Measurements from ENCODE around the gene JAZF1.

Gene JAZF1

DNA sequence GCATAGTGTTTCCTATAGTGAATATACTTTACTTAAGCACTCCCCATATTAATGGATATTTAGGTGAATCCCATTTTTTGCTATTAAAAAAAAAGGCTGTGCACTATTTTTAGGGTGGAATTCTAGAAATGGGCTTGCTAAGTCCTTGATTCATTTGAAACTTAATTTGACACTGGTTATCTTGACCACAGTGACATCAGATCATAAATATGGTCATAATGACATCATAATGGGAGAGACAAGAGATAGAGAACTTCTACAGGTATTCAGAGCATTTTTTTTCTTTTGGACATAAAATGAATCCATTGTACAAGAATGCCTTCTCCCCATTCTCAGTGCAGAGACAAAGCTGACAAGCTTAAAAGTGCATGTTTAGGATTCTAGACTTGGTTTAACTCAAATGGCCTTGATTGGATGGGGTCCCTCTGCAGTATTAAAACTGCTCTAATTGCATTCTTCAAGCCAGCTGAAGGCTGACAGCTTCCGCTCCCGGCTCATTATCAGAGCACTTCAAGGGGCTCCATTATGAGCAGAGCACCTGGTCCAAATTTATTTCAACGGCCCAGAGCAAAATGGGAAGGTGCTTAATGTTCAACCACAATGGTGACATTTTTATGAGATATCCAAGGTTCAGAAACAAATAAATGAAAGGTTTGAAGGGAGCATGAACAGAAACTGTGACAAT, 104.8 kb downstream of the JAZF1 start:
- Histone ChIP-seq H3K9ac (ENCODE audit: insufficient read length, low read depth) (no peak overlapping the region), H3K36me3 (ENCODE audit: insufficient read depth, insufficient read length, low read length) (no peaks in the 10 kb centered on the region), H3K4me1 (ENCODE audit: insufficient read depth, insufficient read length) (no peaks in the 10 kb centered on the region), H3K4me3 (ENCODE audit: insufficient read length, low read depth) (no peak overlapping the region), H3K9me3 (ENCODE audit: insufficient read depth, low read length) (no peaks in the 10 kb centered on the region), H3K27me3 (ENCODE audit: insufficient read depth, insufficient read length) (no peaks in the 10 kb centered on the region)
- TF ChIP-seq YY1 (IDR thresholded peaks at IDR 0.05; ENCODE audit: insufficient read depth, insufficient read length) (no peak), ZNF274 (IDR thresholded peaks at IDR 0.05; ENCODE audit: low read depth, low read length) (no peak), SUZ12 (IDR thresholded peaks at IDR 0.05; ENCODE audit: extremely low read depth, insufficient read depth, insufficient read length) (no peak)
- no peak for DNase-seq (ENCODE audit: low read depth, low spot score)

GRCh38 chr7:28072876-28073514, 107.6 kb downstream of the JAZF1 start:
- TF ChIP-seq SUZ12 (IDR thresholded peaks at IDR 0.05; ENCODE audit: extremely low read depth, insufficient read depth, insufficient read length), result no peak
- no peak for TF ChIP-seq YY1 (IDR thresholded peaks at IDR 0.05; ENCODE audit: insufficient read depth, insufficient read length)
- no peak for TF ChIP-seq ZNF274 (IDR thresholded peaks at IDR 0.05; ENCODE audit: low read depth, low read length)
- no peaks in the 10 kb centered on the region for H3K9me3 ChIP-seq (ENCODE audit: insufficient read depth, low read length)
- H3K36me3 ChIP-seq (ENCODE audit: insufficient read depth, insufficient read length, low read length), result no peaks in the 10 kb centered on the region
- H3K27me3 ChIP-seq (ENCODE audit: insufficient read depth, insufficient read length), result no peaks in the 10 kb centered on the region
- H3K4me3 ChIP-seq (ENCODE audit: insufficient read length, low read depth), result no peak overlapping the region
- no peak for DNase-seq (ENCODE audit: low read depth, low spot score)
- H3K4me1 ChIP-seq (ENCODE audit: insufficient read depth, insufficient read length), result no peaks in the 10 kb centered on the region
- no peak overlapping the region for H3K9ac ChIP-seq (ENCODE audit: insufficient read length, low read depth)

GRCh38 chr7:28071570-28071969, 109.0 kb downstream of the JAZF1 start:
- Histone ChIP-seq H3K4me1 (ENCODE audit: insufficient read depth, insufficient read length) (no peaks in the 10 kb centered on the region), H3K4me3 (ENCODE audit: insufficient read length, low read depth) (no peak overlapping the region), H3K9me3 (ENCODE audit: insufficient read depth, low read length) (no peaks in the 10 kb centered on the region), H3K36me3 (ENCODE audit: insufficient read depth, insufficient read length, low read length) (no peaks in the 10 kb centered on the region), H3K27me3 (ENCODE audit: insufficient read depth, insufficient read length) (no peaks in the 10 kb centered on the region), H3K9ac (ENCODE audit: insufficient read length, low read depth) (no peak overlapping the region)
- no peak for DNase-seq (ENCODE audit: low read depth, low spot score)
- TF ChIP-seq YY1 (IDR thresholded peaks at IDR 0.05; ENCODE audit: insufficient read depth, insufficient read length) (no peak), SUZ12 (IDR thresholded peaks at IDR 0.05; ENCODE audit: extremely low read depth, insufficient read depth, insufficient read length) (no peak), ZNF274 (IDR thresholded peaks at IDR 0.05; ENCODE audit: low read depth, low read length) (no peak)

DNA sequence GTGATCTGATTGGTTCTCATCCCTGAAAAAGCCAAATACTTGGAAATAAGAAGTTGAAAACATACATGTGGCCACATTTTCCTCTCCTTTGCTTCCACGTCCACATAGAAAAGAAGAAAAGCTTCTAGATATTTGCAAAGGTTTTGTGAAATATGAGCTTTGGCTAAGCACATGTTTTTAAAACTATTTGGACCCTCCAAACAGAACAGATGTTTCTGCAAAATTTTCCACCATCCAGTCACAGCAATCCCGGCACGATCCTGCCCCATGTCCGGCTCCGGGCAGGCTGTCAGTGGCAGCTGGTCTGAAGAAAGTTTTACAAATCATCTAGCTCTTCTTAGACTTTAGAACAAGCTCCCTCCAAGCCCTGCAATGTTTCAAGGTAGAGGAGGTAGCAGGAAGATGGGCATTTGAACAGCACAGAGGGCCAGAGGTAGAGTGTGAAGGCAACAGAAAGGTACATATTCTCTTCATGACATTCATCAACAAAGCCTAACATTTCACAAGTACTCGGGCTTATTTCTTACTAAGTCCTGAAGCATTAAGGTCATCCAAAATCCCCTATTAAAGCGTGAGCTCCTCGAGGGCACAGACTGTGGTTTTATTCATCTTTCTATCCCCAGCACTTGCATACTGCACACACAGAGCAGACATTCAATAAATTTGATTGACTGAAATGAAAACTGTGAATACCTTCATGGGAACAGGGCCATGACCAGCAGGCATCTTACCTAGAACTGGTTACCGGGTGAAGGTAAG, 110.1 kb downstream of the JAZF1 start:
- Histone ChIP-seq H3K9me3 (ENCODE audit: insufficient read depth, low read length) (no peaks in the 10 kb centered on the region), H3K9ac (ENCODE audit: insufficient read length, low read depth) (no peak overlapping the region), H3K36me3 (ENCODE audit: insufficient read depth, insufficient read length, low read length) (no peaks in the 10 kb centered on the region), H3K27me3 (ENCODE audit: insufficient read depth, insufficient read length) (no peaks in the 10 kb centered on the region), H3K4me3 (ENCODE audit: insufficient read length, low read depth) (no peak overlapping the region), H3K4me1 (ENCODE audit: insufficient read depth, insufficient read length) (no peaks in the 10 kb centered on the region)
- TF ChIP-seq SUZ12 (IDR thresholded peaks at IDR 0.05; ENCODE audit: extremely low read depth, insufficient read depth, insufficient read length) (no peak), ZNF274 (IDR thresholded peaks at IDR 0.05; ENCODE audit: low read depth, low read length) (no peak), YY1 (IDR thresholded peaks at IDR 0.05; ENCODE audit: insufficient read depth, insufficient read length) (no peak)
- no peak for DNase-seq (ENCODE audit: low read depth, low spot score)

- no peak for DNase-seq (ENCODE audit: low read depth, low spot score)
- TF ChIP-seq ZNF274 (IDR thresholded peaks at IDR 0.05; ENCODE audit: low read depth, low read length) (no peak), SUZ12 (IDR thresholded peaks at IDR 0.05; ENCODE audit: extremely low read depth, insufficient read depth, insufficient read length) (no peak)
- H3K4me3 ChIP-seq (ENCODE audit: insufficient read length, low read depth), result no peak overlapping the region
- no peaks in the 10 kb centered on the region for H3K9me3 ChIP-seq (ENCODE audit: insufficient read depth, low read length)
- H3K27me3 ChIP-seq (ENCODE audit: insufficient read depth, insufficient read length), result no peaks in the 10 kb centered on the region
- no peaks in the 10 kb centered on the region for H3K4me1 ChIP-seq (ENCODE audit: insufficient read depth, insufficient read length)
- H3K9ac ChIP-seq (ENCODE audit: insufficient read length, low read depth), result no peak overlapping the region
- H3K36me3 ChIP-seq (ENCODE audit: insufficient read depth, insufficient read length, low read length), result no peaks in the 10 kb centered on the region
These were observed 110.8 kb downstream of the JAZF1 start for GRCh38 chr7:28069807-28070206.

- no peaks in the 10 kb centered on the region for H3K27me3 ChIP-seq (ENCODE audit: insufficient read depth, insufficient read length)
- DNase-seq (ENCODE audit: low read depth, low spot score), result no peak
- no peaks in the 10 kb centered on the region for H3K4me1 ChIP-seq (ENCODE audit: insufficient read depth, insufficient read length)
- no peak overlapping the region for H3K4me3 ChIP-seq (ENCODE audit: insufficient read length, low read depth)
- no peak overlapping the region for H3K9ac ChIP-seq (ENCODE audit: insufficient read length, low read depth)
- H3K9me3 ChIP-seq (ENCODE audit: insufficient read depth, low read length), result no peaks in the 10 kb centered on the region
- no peaks in the 10 kb centered on the region for H3K36me3 ChIP-seq (ENCODE audit: insufficient read depth, insufficient read length, low read length)
- TF ChIP-seq SUZ12 (IDR thresholded peaks at IDR 0.05; ENCODE audit: extremely low read depth, insufficient read depth, insufficient read length), result no peak
- TF ChIP-seq YY1 (IDR thresholded peaks at IDR 0.05; ENCODE audit: insufficient read depth, insufficient read length), result no peak
- TF ChIP-seq ZNF274 (IDR thresholded peaks at IDR 0.05; ENCODE audit: low read depth, low read length), result no peak
These were observed 111.2 kb downstream of the JAZF1 start for GRCh38 chr7:28069388-28069787.

DNA sequence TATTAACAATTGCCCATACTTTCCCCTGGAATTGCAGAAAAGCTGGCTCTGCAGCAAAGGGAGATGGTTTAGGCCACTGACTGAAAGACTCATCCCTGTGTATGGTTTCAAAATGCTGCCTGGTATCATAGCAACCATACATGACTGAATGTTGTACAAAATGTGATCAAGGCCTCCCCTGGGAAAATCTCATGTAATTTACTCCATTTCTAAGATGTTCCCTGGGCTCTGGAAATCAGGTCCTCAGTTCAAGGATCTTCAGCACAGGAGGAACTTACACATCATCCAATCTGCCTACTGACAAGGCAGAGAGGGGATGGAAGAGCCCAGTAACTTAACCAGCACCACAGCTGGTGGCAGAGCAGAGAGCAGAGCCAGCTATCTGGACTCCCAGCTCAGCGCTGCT, 111.8 kb downstream of the JAZF1 start:
- Histone ChIP-seq H3K9me3 (ENCODE audit: insufficient read depth, low read length) (no peaks in the 10 kb centered on the region), H3K36me3 (ENCODE audit: insufficient read depth, insufficient read length, low read length) (no peaks in the 10 kb centered on the region), H3K27me3 (ENCODE audit: insufficient read depth, insufficient read length) (no peaks in the 10 kb centered on the region), H3K9ac (ENCODE audit: insufficient read length, low read depth) (no peak overlapping the region), H3K4me1 (ENCODE audit: insufficient read depth, insufficient read length) (no peaks in the 10 kb centered on the region), H3K4me3 (ENCODE audit: insufficient read length, low read depth) (no peak overlapping the region)
- TF ChIP-seq YY1 (IDR thresholded peaks at IDR 0.05; ENCODE audit: insufficient read depth, insufficient read length) (no peak), SUZ12 (IDR thresholded peaks at IDR 0.05; ENCODE audit: extremely low read depth, insufficient read depth, insufficient read length) (no peak), ZNF274 (IDR thresholded peaks at IDR 0.05; ENCODE audit: low read depth, low read length) (no peak)
- no peak for DNase-seq (ENCODE audit: low read depth, low spot score)
